OCI-M2 (cell line): ENCODE measurements around the gene CYP3A4.
A peak's percentile ranks its signal among the peaks of the same experiment; 100 is the strongest.
"Not testable (repeated sequence)": the region's sequence is repeated elsewhere in the genome, so short reads cannot be mapped to it uniquely, and the experiment has no call there.

ENCODE experiments used
- DNase-seq: peaks from one replicate; lab custom pipeline; 2025; ENCODE audit not compliant: unreplicated experiment; lab: John Stamatoyannopoulos, UW

CYP3A4 gene

DNA sequence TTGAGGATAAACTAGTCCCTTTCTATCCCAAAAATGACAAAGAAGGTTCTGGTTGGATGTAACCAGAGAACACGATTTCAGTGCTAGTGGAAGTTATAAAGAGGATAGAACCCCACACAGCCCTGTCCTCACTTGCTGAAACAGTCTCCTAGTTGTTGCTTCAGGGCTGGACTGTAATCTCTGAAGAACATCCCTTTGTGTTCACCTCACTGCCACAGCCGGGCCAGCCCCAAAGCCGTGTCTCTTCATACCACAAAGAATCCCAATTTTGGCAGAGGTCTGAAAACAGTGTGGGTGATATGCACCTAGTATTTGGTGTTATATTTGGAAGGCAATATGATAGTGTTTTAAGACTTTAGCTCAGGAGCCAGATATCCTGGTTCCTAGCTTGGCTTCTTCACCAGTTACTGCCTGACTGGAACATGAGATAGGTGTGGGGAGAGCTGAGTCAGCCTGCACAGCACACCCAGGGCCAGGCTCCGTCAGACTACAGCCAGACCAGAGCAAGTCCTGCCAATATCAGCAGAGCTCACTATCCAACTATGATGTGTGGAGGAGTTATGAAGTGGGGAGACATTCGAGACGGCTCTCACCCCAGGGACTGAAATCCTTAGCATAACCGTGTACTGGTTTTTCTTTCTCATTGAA, 21.2 kb downstream of the CYP3A4 start:
- peak; percentile 2 for DNase-seq

DNA sequence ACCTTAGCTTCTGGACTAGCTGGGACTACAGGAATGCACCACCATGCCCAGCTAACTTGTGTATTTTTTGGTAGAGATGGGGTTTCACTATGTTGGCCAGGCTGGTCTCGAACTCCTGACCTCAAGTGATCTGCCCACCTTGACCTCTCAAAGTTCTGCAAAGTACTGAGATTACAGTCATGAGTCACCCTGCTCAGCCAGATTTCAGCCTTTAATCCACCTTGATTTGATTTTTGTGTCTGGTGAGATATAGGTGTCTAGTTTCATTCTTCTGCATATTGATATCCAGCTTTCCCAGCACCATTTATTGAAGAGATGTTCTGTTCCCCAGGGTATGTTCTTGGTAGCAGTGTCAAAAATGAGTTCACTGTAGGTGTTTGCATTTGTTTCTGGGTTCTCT, 28.9 kb downstream of the CYP3A4 start:
- DNase-seq: no peak

- DNase-seq: no peak
Observed at GRCh38 chr7:99752356-99752755, 31.6 kb downstream of the CYP3A4 start.

- not testable (repeated sequence) for DNase-seq
Observed at GRCh38 chr7:99751322-99752052, 32.5 kb downstream of the CYP3A4 start.

DNA sequence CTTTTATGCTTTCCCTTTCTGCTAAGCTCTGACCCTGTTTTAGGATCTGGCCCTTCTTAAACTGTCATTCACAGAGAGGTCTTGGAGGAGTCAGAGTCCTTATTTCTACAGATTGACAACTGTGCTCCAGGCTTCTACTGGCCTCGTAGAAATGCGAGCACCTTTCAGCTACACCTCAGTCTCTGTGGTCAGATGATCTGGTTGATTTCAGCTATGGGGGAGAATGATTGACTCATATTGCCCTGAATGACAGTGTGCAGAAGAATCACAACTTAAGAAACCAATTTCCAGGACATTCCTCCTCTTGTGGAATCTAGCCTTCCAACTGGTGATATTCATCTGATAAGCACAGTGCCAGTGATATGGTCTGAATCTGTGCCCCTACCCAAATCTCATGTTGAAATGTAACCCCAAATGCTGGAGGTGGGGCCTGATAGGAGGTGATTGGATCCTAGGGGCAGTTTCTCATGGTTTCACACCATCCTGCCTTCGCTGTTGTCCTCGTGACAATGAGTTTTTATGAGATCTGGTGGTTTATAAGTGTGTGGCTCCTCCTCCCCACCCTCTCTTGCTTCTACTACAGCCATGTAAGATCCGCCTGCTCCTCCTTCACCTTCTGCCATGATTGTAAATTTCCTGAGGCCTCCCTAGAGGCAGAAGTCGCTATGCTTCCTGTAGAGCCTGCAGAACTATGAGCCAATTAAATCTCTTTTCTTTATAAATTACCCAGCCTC, 35.0 kb downstream of the CYP3A4 start:
- DNase-seq: no peak

- not testable (repeated sequence) for DNase-seq
Observed at GRCh38 chr7:99746915-99747314, 37.1 kb downstream of the CYP3A4 start.

GRCh38 chr7:99745395-99745794, 38.6 kb downstream of the CYP3A4 start:
- DNase-seq: not testable (repeated sequence)

- DNase-seq: no peak
Observed at GRCh38 chr7:99742737-99743394, 41.1 kb downstream of the CYP3A4 start.

GRCh38 chr7:99741441-99741795, 42.6 kb downstream of the CYP3A4 start:
- DNase-seq: no peak

DNA sequence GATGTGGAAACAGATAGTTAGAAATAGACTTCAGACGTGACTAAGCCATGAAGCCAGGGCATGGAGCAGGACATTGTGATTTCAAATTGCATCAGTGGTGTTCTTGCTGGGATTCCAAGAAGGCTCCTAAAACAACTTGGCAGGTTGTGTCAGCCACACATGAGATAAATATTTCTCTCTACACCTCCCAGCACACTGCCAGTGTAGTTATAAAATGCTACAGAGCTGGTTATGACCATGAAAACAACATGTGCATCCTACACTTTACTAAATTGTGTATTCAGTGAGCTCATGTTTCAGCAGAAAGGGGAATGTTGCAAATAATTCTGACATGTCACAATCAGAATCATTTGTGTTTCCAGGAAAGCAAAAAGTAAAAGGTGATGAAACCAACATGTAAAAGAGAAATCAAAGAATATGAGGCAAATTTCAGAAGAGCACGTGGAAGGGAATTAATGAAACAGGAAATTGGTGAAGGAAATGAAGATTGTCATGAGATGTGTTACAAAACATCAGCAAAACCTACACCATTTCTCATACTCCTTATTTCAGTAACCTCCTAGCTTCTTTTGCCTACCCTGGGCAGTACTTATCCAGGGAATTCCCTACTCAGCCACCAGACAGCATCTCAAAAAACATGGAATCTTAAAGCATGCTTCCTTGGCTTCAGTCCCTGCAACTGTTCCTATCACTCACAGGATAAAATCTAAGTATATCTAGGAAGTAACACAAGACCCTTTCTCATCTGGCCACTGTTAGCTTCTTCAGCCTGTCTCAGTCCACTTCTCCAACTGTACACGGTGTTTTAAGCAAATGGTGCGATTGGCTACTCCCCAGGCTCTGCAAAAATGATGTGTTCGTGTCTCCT, 43.2 kb downstream of the CYP3A4 start:
- no peak for DNase-seq

- no peak for DNase-seq
Observed at GRCh38 chr7:99739699-99740572, 44.0 kb downstream of the CYP3A4 start.

DNA sequence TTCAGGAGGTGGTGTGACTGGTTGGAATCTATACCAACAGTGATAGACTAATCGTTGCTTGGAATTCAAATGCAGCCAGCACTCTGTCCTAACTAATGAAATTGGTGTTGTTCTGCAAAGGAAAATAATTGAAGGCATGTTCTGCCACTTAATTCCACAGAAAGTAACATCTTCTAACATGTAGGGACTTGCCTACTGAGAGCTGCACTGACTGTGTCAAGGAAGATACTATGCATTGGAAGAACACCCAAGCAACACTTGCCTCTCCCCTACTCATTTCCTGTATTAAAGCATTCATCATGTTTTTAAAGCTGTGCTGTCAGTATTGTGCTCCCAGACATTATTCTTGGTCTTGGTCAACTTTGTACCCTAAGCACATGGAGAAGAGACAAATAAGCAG, 46.3 kb downstream of the CYP3A4 start:
- DNase-seq: no peak

GRCh38 chr7:99736667-99737066, 47.3 kb downstream of the CYP3A4 start:
- DNase-seq: not testable (repeated sequence)

DNA sequence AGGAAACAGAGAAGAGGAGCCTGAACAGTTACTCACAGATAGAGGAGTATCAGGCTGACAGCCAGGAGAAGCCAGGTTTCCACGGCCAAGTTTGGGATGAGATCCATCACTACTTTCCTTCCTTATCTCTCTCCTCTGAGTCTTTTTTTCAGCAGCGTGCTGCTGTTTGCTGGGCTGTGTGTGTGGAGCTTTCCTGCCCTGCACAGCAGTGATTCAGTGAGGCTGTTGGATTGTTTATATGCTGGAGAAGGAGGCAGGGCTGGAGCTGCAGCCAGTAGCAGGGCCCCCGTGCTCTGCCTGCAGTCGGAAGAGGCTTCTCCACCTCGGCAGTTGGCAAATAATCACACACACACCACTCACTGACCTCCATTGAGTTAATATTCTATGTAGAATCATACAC, 49.0 kb downstream of the CYP3A4 start, which contains the start of gene CYP3A7:
CYP3A7 (minus strand) TSS at position 210 of the 400 bp plus-strand sequence; CDS start at position 107, 103 bp downstream.
- DNase-seq: no peak

GRCh38 chr7:99733448-99733847, 50.5 kb downstream of the CYP3A4 start:
- DNase-seq: no peak

- no peak for DNase-seq
Observed at GRCh38 chr7:99733003-99733402, 51.0 kb downstream of the CYP3A4 start.

GRCh38 chr7:99731638-99732374, 52.2 kb downstream of the CYP3A4 start:
- no peak for DNase-seq

- no peak for DNase-seq
Observed at GRCh38 chr7:99730992-99731391, 53.0 kb downstream of the CYP3A4 start.
